MM.1S (cell line): ENCODE results near the gene MAPK8IP1.

Source experiments
- DNase-seq: peaks from one replicate; pipeline ENCODE4 v3.0.0-alpha.2; 2015
- H2AFZ ChIP-seq: fragments of 300-600 bp; sonication (generic); 2 replicates; pipeline ENCODE4 v1.6.0; 2016; ENCODE audit warnings: antibody characterized with exemption, low read length
- H3F3A ChIP-seq: fragments of 300-600 bp; sonication (generic); 2 replicates; pipeline ENCODE4 v1.6.1; 2016; ENCODE audit warnings: mild to moderate bottlenecking, antibody characterized with exemption, low read length, moderate library complexity, mixed read lengths; ENCODE audit not compliant: insufficient read depth
- H3K27ac ChIP-seq: fragments of 300-600 bp; sonication (generic); 2 replicates; pipeline ENCODE4 v1.5.1; 2016; ENCODE audit warnings: mild to moderate bottlenecking, low read length
- H3K27me3 ChIP-seq: fragments of 300-600 bp; sonication (generic); replicated peaks from 2 replicates; pipeline ENCODE4 v1.6.0; 2016; ENCODE audit warnings: low read length; ENCODE audit not compliant: insufficient read depth
- H3K36me3 ChIP-seq: fragments of 300-600 bp; sonication (generic); replicated peaks from 2 replicates; pipeline ENCODE4 v1.6.1; 2016; ENCODE audit warnings: mild to moderate bottlenecking, low read length, mixed read lengths; ENCODE audit not compliant: insufficient read depth
- H3K4me1 ChIP-seq: fragments of 300-600 bp; sonication (generic); 2 replicates; pipeline ENCODE4 v1.6.1; 2016; ENCODE audit warnings: low read length, mixed read lengths
- H3K4me2 ChIP-seq: fragments of 300-600 bp; sonication (generic); 2 replicates; pipeline ENCODE4 v1.6.0; 2016; ENCODE audit warnings: low read depth, low read length
- H3K4me3 ChIP-seq: fragments of 300-600 bp; sonication (generic); 2 replicates; pipeline ENCODE4 v1.5.1; 2016; ENCODE audit warnings: low read length, mixed read lengths
- H3K79me2 ChIP-seq: fragments of 300-600 bp; sonication (generic); 2 replicates; pipeline ENCODE4 v1.6.1; 2016; ENCODE audit warnings: mixed run types, low read length, mixed read lengths
- H3K9ac ChIP-seq: fragments of 300-600 bp; sonication (generic); 2 replicates; pipeline ENCODE4 v1.6.1; 2016; ENCODE audit warnings: low read length, mixed read lengths
- H3K9me2 ChIP-seq: fragments of 300-600 bp; sonication (generic); replicated peaks from 2 replicates; pipeline ENCODE4 v1.6.1; 2016; ENCODE audit warnings: mild to moderate bottlenecking, low read length, mixed read lengths; ENCODE audit not compliant: insufficient read depth
- H3K9me3 ChIP-seq: fragments of 300-600 bp; sonication (generic); replicated peaks from 2 replicates; pipeline ENCODE4 v1.6.1; 2016; ENCODE audit warnings: mild to moderate bottlenecking, low read length, mixed read lengths; ENCODE audit not compliant: insufficient read depth
- H4K20me1 ChIP-seq: fragments of 300-600 bp; sonication (generic); 2 replicates; pipeline ENCODE4 v1.6.1; 2016; ENCODE audit warnings: mild to moderate bottlenecking, low read length, moderate library complexity, mixed read lengths; ENCODE audit not compliant: insufficient read depth
- CTCF ChIP-seq: fragments of 300-600 bp; sonication (generic); IDR thresholded peaks from 2 replicates; pipeline ENCODE4 v1.5.1; 2016; ENCODE audit warnings: antibody characterized with exemption, low read length, mixed read lengths
- EZH2 ChIP-seq: fragments of 300-600 bp; sonication (generic); optimal IDR thresholded peaks from 2 replicates; pipeline ENCODE3; 2017; ENCODE audit warnings: low read depth, mild to moderate bottlenecking, antibody characterized with exemption, low read length, mixed read lengths
- EZH2phosphoT487 ChIP-seq: fragments of 300-600 bp; sonication (generic); IDR thresholded peaks from 2 replicates; pipeline ENCODE4 v1.6.1; 2018; ENCODE audit warnings: antibody characterized with exemption, low read length

MAPK8IP1 gene

GRCh38 chr11:45942381-45942780, 56.9 kb downstream of the MAPK8IP1 start:
- Histone ChIP-seq H3K9ac (no peak overlapping the region), H4K20me1 (0 out of 2 replicates have a peak, but pooled peaks cover 3% of the 10 kb centered on the region), H3K9me2 (no peaks in the 10 kb centered on the region), H3K27me3 (no peaks in the 10 kb centered on the region), H3K27ac (no peak overlapping the region), H3K4me1 (no peaks in the 10 kb centered on the region), H3K36me3 (no peaks in the 10 kb centered on the region), H2AFZ (no peak overlapping the region), H3K9me3 (no peaks in the 10 kb centered on the region), H3F3A (no peaks in the 10 kb centered on the region), H3K4me2 (no peak overlapping the region), H3K79me2 (no peaks in the 10 kb centered on the region), H3K4me3 (no peak overlapping the region)
- TF ChIP-seq EZH2phosphoT487 (no peak), CTCF (no peak), EZH2 (no peak)
- DNase-seq: no peak

GRCh38 chr11:45945397-45945999, 60.0 kb downstream of the MAPK8IP1 start:
- H3K9me3 ChIP-seq: no peaks in the 10 kb centered on the region
- no peaks in the 10 kb centered on the region for H3K4me1 ChIP-seq
- no peaks in the 10 kb centered on the region for H3K79me2 ChIP-seq
- H2AFZ ChIP-seq: no peak overlapping the region
- 0 out of 2 replicates have a peak, but pooled peaks cover 3% of the 10 kb centered on the region for H4K20me1 ChIP-seq
- no peak overlapping the region for H3K9ac ChIP-seq
- no peaks in the 10 kb centered on the region for H3F3A ChIP-seq
- H3K27me3 ChIP-seq: no peaks in the 10 kb centered on the region
- H3K4me2 ChIP-seq: no peak overlapping the region
- no peaks in the 10 kb centered on the region for H3K9me2 ChIP-seq
- DNase-seq: no peak
- H3K27ac ChIP-seq: no peak overlapping the region
- no peaks in the 10 kb centered on the region for H3K36me3 ChIP-seq
- TF ChIP-seq EZH2 (no peak), CTCF (no peak), EZH2phosphoT487 (no peak)
- H3K4me3 ChIP-seq: no peak overlapping the region

GRCh38 chr11:45947885-45948284, 62.4 kb downstream of the MAPK8IP1 start:
- no peak overlapping the region for H3K27ac ChIP-seq
- DNase-seq: no peak

GRCh38 chr11:45948356-45948755, 62.9 kb downstream of the MAPK8IP1 start:
- Histone ChIP-seq H3K36me3 (no peaks in the 10 kb centered on the region; the same call in 1 of the 2 replicates), H2AFZ (no peak overlapping the region), H3K9me3 (no peaks in the 10 kb centered on the region), H3F3A (no peaks in the 10 kb centered on the region), H3K9me2 (no peaks in the 10 kb centered on the region), H3K4me1 (no peaks in the 10 kb centered on the region), H3K4me2 (no peak overlapping the region), H3K4me3 (no peak overlapping the region), H4K20me1 (0 out of 2 replicates have a peak, but pooled peaks cover 3% of the 10 kb centered on the region), H3K27ac (no peak overlapping the region), H3K79me2 (no peaks in the 10 kb centered on the region), H3K9ac (no peak overlapping the region), H3K27me3 (no peaks in the 10 kb centered on the region)
- no peak for TF ChIP-seq EZH2phosphoT487
- no peak for TF ChIP-seq EZH2
- no peak for TF ChIP-seq CTCF
- DNase-seq: no peak

More at GRCh38 chr11:45947885-45948284, 62.4 kb downstream of the MAPK8IP1 start:
- H3K9ac ChIP-seq: no peak overlapping the region
- no peaks in the 10 kb centered on the region for H3K27me3 ChIP-seq
- no peak for TF ChIP-seq EZH2
- H3K4me1 ChIP-seq: no peaks in the 10 kb centered on the region
- no peaks in the 10 kb centered on the region; the same call in 1 of the 2 replicates for H3K36me3 ChIP-seq
- no peaks in the 10 kb centered on the region for H3K79me2 ChIP-seq
- no peaks in the 10 kb centered on the region for H3K9me2 ChIP-seq
- H3K9me3 ChIP-seq: no peaks in the 10 kb centered on the region
- H2AFZ ChIP-seq: no peak overlapping the region
- H3K4me2 ChIP-seq: no peak overlapping the region
- H3K4me3 ChIP-seq: no peak overlapping the region
- H4K20me1 ChIP-seq: 0 out of 2 replicates have a peak, but pooled peaks cover 3% of the 10 kb centered on the region
- H3F3A ChIP-seq: no peaks in the 10 kb centered on the region
